Calu3 (cell line): ENCODE measurements around the gene SLCO2A1. TPM values are rescaled to one million over a fixed set of nuclear protein-coding genes. Genes with fewer than 3 reads are reported as not detected.
A peak's percentile ranks its signal among the peaks of the same experiment; 100 is the strongest.

Experiments used
- BruUV-seq: library from RNA; stranded (reverse); fragments of 400-500 nt; replicated peaks from 2 replicates; lab custom pipeline; 2021; lab: Mats Ljungman, UMichigan
- CTCF ChIA-PET: fragments of 300-600 bp; sonication (Branson Sonifier 250); formaldehyde crosslinking; loops from one replicate; lab custom pipeline; 2022; ENCODE audit warnings: antibody characterized with exemption; lab: Charles Lee
- DNase-seq: peaks from one replicate; pipeline ENCODE4 v3.0.0; 2022
- H3K27ac Mint-ChIP-seq: one replicate; pipeline ENCODE4 v1.8.0; 2022; ENCODE audit warnings: mixed read lengths; ENCODE audit not compliant: unreplicated experiment
- H3K27me3 Mint-ChIP-seq: one replicate; pipeline ENCODE4 v1.8.0; 2022; ENCODE audit warnings: mixed read lengths; ENCODE audit not compliant: unreplicated experiment
- H3K36me3 Mint-ChIP-seq: one replicate; pipeline ENCODE4 v1.8.0; 2022; ENCODE audit warnings: mild to moderate bottlenecking, moderate library complexity, mixed read lengths; ENCODE audit not compliant: insufficient read depth, unreplicated experiment
- H3K4me1 Mint-ChIP-seq: one replicate; pipeline ENCODE4 v1.8.0; 2022; ENCODE audit warnings: mild to moderate bottlenecking, low read depth, mixed read lengths; ENCODE audit not compliant: unreplicated experiment
- H3K4me3 Mint-ChIP-seq: one replicate; pipeline ENCODE4 v1.8.0; 2022; ENCODE audit warnings: mild to moderate bottlenecking, low read depth, moderate library complexity, mixed read lengths; ENCODE audit not compliant: unreplicated experiment
- H3K9me3 Mint-ChIP-seq: one replicate; pipeline ENCODE4 v1.8.0; 2022; ENCODE audit warnings: low read depth, mixed read lengths; ENCODE audit not compliant: unreplicated experiment
- intact Hi-C: fragments of 100-400 bp; cut with micrococcal nuclease; formaldehyde crosslinking; loops from one replicate; pipeline ENCODE4 v1.10.0; 2022; ENCODE audit not compliant: unreplicated experiment
- total RNA-seq: library from RNA; stranded (reverse); gene quantifications from 2 replicates; pipeline ENCODE4 v1.2.3, GENCODE V29; 2022
- TF ChIP-seq, protein P1 (sequence below): fragments of 200-600 bp; IDR thresholded peaks from one replicate; pipeline ENCODE4 v1.8.0; 2022; ENCODE audit warnings: antibody characterized with exemption; ENCODE audit not compliant: unreplicated experiment

The SLCO2A1 gene
- total RNA-seq, 1 experiment from 2014 or later: not detected

DNA sequence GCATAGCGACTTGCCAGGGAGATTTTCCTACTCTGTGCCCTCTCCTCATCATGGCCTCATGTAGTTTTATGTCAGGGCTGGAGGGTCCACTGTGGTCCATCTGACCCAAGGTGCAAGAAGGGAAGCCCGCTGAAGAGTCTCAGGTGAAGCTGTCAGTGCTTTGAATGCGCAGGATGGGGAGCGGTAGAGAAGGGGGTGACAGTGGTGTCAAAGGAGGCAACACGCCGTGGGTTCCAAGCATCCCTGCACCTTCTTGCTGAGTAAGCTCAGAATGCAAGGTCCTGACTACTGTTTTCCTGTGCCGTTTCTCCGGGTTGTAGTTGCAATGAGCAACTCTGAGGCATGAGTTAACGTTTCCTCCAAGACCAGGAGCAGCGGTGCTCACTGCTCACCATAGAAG is 89.2 kb downstream of the SLCO2A1 start:
- no peaks in the 10 kb centered on the region for H3K36me3 Mint-ChIP-seq
- H3K4me1 Mint-ChIP-seq: peaks cover 50% of the 10 kb centered on the region
- CTCF ChIA-PET: interaction anchor here (0.7 kb wide), 1 partner anchor 275 kb away, joined by 7 read pairs; no protein-coding TSS in a partner anchor
- intact Hi-C loops: loop anchor here (5.0 kb wide), 2 partner anchors 47 to 537 kb away; no protein-coding TSS in a partner anchor
- peaks cover 77% of the 10 kb centered on the region for H3K27me3 Mint-ChIP-seq
- no peaks in the 10 kb centered on the region for H3K9me3 Mint-ChIP-seq
- H3K4me3 Mint-ChIP-seq: no peak overlapping the region
- DNase-seq: no peak
- H3K27ac Mint-ChIP-seq: no peak overlapping the region
- BruUV-seq: no TSS peak
- TF ChIP-seq, protein P1, sequence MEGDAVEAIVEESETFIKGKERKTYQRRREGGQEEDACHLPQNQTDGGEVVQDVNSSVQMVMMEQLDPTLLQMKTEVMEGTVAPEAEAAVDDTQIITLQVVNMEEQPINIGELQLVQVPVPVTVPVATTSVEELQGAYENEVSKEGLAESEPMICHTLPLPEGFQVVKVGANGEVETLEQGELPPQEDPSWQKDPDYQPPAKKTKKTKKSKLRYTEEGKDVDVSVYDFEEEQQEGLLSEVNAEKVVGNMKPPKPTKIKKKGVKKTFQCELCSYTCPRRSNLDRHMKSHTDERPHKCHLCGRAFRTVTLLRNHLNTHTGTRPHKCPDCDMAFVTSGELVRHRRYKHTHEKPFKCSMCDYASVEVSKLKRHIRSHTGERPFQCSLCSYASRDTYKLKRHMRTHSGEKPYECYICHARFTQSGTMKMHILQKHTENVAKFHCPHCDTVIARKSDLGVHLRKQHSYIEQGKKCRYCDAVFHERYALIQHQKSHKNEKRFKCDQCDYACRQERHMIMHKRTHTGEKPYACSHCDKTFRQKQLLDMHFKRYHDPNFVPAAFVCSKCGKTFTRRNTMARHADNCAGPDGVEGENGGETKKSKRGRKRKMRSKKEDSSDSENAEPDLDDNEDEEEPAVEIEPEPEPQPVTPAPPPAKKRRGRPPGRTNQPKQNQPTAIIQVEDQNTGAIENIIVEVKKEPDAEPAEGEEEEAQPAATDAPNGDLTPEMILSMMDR: no peak

DNA sequence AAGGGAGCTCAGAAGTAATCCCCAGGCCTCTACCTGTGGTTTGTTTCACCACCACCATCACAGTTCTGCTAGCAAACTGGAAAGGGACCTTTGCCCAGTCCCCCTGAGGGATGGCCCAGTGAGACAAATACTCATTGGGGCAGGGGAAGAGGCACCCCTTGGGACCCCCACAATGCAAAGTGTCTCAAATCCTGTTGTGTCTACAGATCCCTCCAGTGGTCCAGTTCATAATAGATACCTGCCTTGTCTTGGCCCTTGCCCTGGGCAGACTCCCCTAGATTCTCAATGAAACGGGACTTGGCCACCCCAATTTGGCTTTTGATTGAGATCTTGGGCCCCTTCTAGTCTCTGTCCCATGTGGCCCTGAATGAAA is 90.3 kb downstream of the SLCO2A1 start:
- Mint-ChIP-seq H3K27ac (no peak overlapping the region), H3K27me3 (peaks cover 88% of the 10 kb centered on the region), H3K9me3 (no peaks in the 10 kb centered on the region), H3K4me1 (peaks cover 40% of the 10 kb centered on the region), H3K4me3 (no peak overlapping the region), H3K36me3 (no peaks in the 10 kb centered on the region)
- CTCF ChIA-PET: interaction anchor here (1.2 to 1.4 kb wide), 3 partner anchors 10 to 272 kb away, joined by 3 to 5 read pairs (median 5); no protein-coding TSS in a partner anchor
- DNase-seq: no peak
- no TSS peak for BruUV-seq
- intact Hi-C loops: no loop called here
- TF ChIP-seq, protein P1: no peak

DNA sequence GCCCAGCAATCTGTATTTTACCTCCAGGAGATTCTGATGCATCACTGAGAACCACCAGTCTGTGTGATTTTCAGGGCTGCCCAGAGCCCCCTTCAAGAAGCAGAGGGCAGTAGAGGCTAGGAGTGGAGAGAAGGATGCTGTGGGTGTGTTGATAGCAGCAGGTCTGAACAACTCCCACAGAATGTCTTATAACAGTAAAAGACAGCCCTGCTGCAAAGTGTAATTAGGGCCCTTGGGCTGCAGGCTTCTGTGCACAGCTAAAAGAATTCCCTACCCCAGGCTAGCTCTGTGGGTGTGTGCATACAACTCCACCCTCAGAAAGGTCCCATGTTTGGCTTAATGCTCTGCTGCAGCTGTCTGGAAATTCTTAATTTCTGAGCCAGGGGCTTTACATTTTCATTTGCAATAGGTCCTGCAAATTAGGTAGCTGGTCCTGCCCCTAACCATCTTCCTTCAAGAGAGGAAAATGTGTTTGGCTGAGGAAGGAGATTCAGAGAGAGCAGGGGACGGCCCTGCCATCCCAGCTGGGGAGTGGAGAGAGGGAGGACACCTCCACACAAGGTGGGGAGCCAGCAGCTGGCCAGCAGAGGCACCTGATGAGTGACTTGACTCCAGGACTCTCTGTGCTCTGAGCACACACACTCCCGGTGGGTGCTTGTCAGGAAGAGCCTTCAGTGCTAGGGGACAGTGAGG is 90.8 kb downstream of the SLCO2A1 start:
- Mint-ChIP-seq H3K4me3 (no peak overlapping the region), H3K27ac (no peak overlapping the region), H3K4me1 (peaks cover 35% of the 10 kb centered on the region), H3K27me3 (peaks cover 93% of the 10 kb centered on the region), H3K9me3 (no peaks in the 10 kb centered on the region), H3K36me3 (no peaks in the 10 kb centered on the region)
- TF ChIP-seq, protein P1: no peak
- intact Hi-C loops: no loop called here
- BruUV-seq: no TSS peak
- DNase-seq: peak; percentile 6
- CTCF ChIA-PET: interaction anchor here (1.2 to 1.4 kb wide), 3 partner anchors 11 to 273 kb away, joined by 3 to 5 read pairs (median 5); no protein-coding TSS in a partner anchor

GRCh38 chr3:133937756-133938601 is 91.7 kb downstream of the SLCO2A1 start:
- Mint-ChIP-seq H3K27me3 (peaks cover 100% of the 10 kb centered on the region), H3K9me3 (no peaks in the 10 kb centered on the region), H3K27ac (no peak overlapping the region), H3K4me1 (peaks cover 25% of the 10 kb centered on the region), H3K36me3 (no peaks in the 10 kb centered on the region), H3K4me3 (no peak overlapping the region)
- TF ChIP-seq, protein P1: no peak
- CTCF ChIA-PET: interaction anchor here (0.6 to 1.2 kb wide), 3 partner anchors 26 to 148 kb away, joined by 3 to 5 read pairs (median 3); no protein-coding TSS in a partner anchor
- peak; percentile 0 for DNase-seq
- no TSS peak for BruUV-seq
- intact Hi-C loops: no loop called here
